H1 (cell line): ENCODE measurements around the gene RIN2. TPM values are rescaled to one million over a fixed set of nuclear protein-coding genes. Genes with fewer than 3 reads are reported as not detected.
A peak's percentile ranks its signal among the peaks of the same experiment; 100 is the strongest.

Experiments
- CTCF ChIA-PET: fragments of 300-600 bp; sonication (Branson Sonifier 250); formaldehyde crosslinking; loops from one replicate; lab custom pipeline; 2021; ENCODE audit not compliant: partially characterized antibody; lab: Charles Lee
- POLR2A ChIA-PET: fragments of 300-600 bp; sonication (Branson Sonifier 250); formaldehyde crosslinking; loops from one replicate; lab custom pipeline; 2021; ENCODE audit warnings: inconsistent platforms; ENCODE audit not compliant: partially characterized antibody; lab: Charles Lee
- DNase-seq, 2 experiments: peaks; one replicate each; pipeline versions ENCODE4 v3.0.0 to v3.0.0-alpha.2; 2010 to 2022; ENCODE audit warnings: low spot score in 2 of 2, low read depth in 1 of 2, mixed read lengths in 1 of 2
- FAIRE-seq: peaks from 2 replicates; lab custom pipeline; 2011; peaks lifted over from hg19 to GRCh38; lab: Jason Lieb, UNC
- H2AFZ ChIP-seq: 2 replicates; pipeline ENCODE4 v1.8.1; 2012; ENCODE audit warnings: low read length, inconsistent platforms
- H2AK5ac ChIP-seq: 2 replicates; pipeline ENCODE4 v1.6.1; 2013; ENCODE audit warnings: low read depth, low read length
- H2BK120ac ChIP-seq: replicated peaks from 2 replicates; pipeline ENCODE3; 2013; ENCODE audit warnings: low read depth, low read length, inconsistent platforms
- H2BK12ac ChIP-seq: 2 replicates; pipeline ENCODE4 v1.6.1; 2013; ENCODE audit warnings: low read depth, low read length
- H2BK15ac ChIP-seq: 2 replicates; pipeline ENCODE4 v1.6.1; 2013; ENCODE audit warnings: low read length
- H2BK20ac ChIP-seq: 2 replicates; pipeline ENCODE4 v1.6.1; 2013; ENCODE audit warnings: low read length
- H2BK5ac ChIP-seq: 2 replicates; pipeline ENCODE4 v1.6.1; 2013; ENCODE audit warnings: low read depth, low read length
- H3K14ac ChIP-seq: 2 replicates; pipeline ENCODE4 v1.6.1; 2013; ENCODE audit warnings: inconsistent platforms; ENCODE audit not compliant: insufficient read length
- H3K18ac ChIP-seq: 2 replicates; pipeline ENCODE4 v1.6.1; 2013; ENCODE audit warnings: low read length; ENCODE audit errors: extremely low read depth
- H3K23ac ChIP-seq: 2 replicates; pipeline ENCODE4 v1.6.1; 2013; ENCODE audit warnings: inconsistent platforms; ENCODE audit not compliant: insufficient read length
- H3K23me2 ChIP-seq: 2 replicates; pipeline ENCODE4 v1.6.1; 2013; ENCODE audit warnings: low read depth, low read length
- H3K27ac ChIP-seq: 2 replicates; pipeline ENCODE4 v1.6.1; 2011; ENCODE audit warnings: low read depth, low read length, inconsistent platforms
- H3K27me3 ChIP-seq, 4 experiments: replicated peaks in 1 of 4; 1 replicate in 1 of 4; 2 replicates in 3 of 4; pipeline versions ENCODE4 v1.6.1 to v1.8.1; 2011 to 2013; ENCODE audit warnings: low read length in 3 of 4, mild to moderate bottlenecking in 3 of 4, inconsistent platforms in 2 of 4, mixed read lengths in 2 of 4, moderate library complexity in 1 of 4; ENCODE audit not compliant: control insufficient read depth in 3 of 4, insufficient read depth in 3 of 4; ENCODE audit errors: extremely low read depth in 1 of 4
- H3K36me3 ChIP-seq, 4 experiments: 2 replicates each; pipeline versions ENCODE4 v1.6.1 to v1.8.1; 2011 to 2013; ENCODE audit warnings: mild to moderate bottlenecking in 4 of 4, low read length in 3 of 4, moderate library complexity in 2 of 4, control low read depth in 1 of 4, inconsistent platforms in 1 of 4; ENCODE audit not compliant: insufficient read depth in 4 of 4, control insufficient read depth in 2 of 4
- H3K4ac ChIP-seq: replicated peaks from 2 replicates; pipeline ENCODE3; 2013; ENCODE audit warnings: low read length, low read depth, mixed read lengths, inconsistent platforms; ENCODE audit not compliant: insufficient read length
- H3K4me1 ChIP-seq, 4 experiments: replicated peaks in 1 of 4; 1 replicate in 1 of 4; 2 replicates in 3 of 4; pipeline versions ENCODE4 v1.6.1 to v1.8.1; 2011 to 2013; ENCODE audit warnings: low read length in 3 of 4, inconsistent platforms in 2 of 4, mixed read lengths in 1 of 4; ENCODE audit not compliant: insufficient read depth in 4 of 4, control insufficient read depth in 3 of 4
- H3K4me2 ChIP-seq, 2 experiments: 2 replicates each; pipeline versions ENCODE4 v1.6.1 to v1.8.1; 2011 to 2013; ENCODE audit warnings: low read depth in 2 of 2, low read length in 2 of 2, control low read depth in 1 of 2, inconsistent platforms in 1 of 2, mild to moderate bottlenecking in 1 of 2; ENCODE audit not compliant: insufficient read depth in 1 of 2
- H3K4me3 ChIP-seq, 4 experiments: fragments of 200-600, 300-600 bp in 1 of 4; sonication (generic), shearing (Covaris generic), sonication (Bioruptor Twin) in 1 of 4; 2 replicates each; pipeline versions ENCODE4 v1.5.1 to v1.8.1; 2011 to 2016; ENCODE audit warnings: low read length in 4 of 4, low read depth in 3 of 4, control low read depth in 2 of 4, inconsistent platforms in 2 of 4, mild to moderate bottlenecking in 2 of 4, mixed read lengths in 1 of 4, moderate library complexity in 1 of 4; ENCODE audit not compliant: insufficient read depth in 2 of 4; ENCODE audit errors: extremely low read depth in 1 of 4
- H3K56ac ChIP-seq: replicated peaks from 2 replicates; pipeline ENCODE3; 2013; ENCODE audit warnings: low read depth, mild to moderate bottlenecking, mixed read lengths, low read length, inconsistent platforms; ENCODE audit not compliant: insufficient read length
- H3K79me1 ChIP-seq: 2 replicates; pipeline ENCODE4 v1.6.1; 2013; ENCODE audit warnings: low read depth, low read length, control low read depth
- H3K79me2 ChIP-seq, 2 experiments: 2 replicates each; pipeline versions ENCODE4 v1.6.1 to v1.8.1; 2012 to 2013; ENCODE audit warnings: low read length in 2 of 2, mild to moderate bottlenecking in 2 of 2, inconsistent platforms in 1 of 2; ENCODE audit not compliant: insufficient read depth in 2 of 2, control insufficient read depth in 1 of 2
- H3K9ac ChIP-seq, 4 experiments: replicated peaks in 1 of 4; 1 replicate in 1 of 4; 2 replicates in 3 of 4; pipeline versions ENCODE4 v1.6.1 to v1.8.1; 2011 to 2013; ENCODE audit warnings: low read depth in 3 of 4, low read length in 3 of 4, control low read depth in 2 of 4, mild to moderate bottlenecking in 2 of 4, moderate library complexity in 2 of 4, inconsistent platforms in 1 of 4; ENCODE audit errors: extremely low read depth in 1 of 4
- H3K9me3 ChIP-seq, 2 experiments: 2 replicates each; pipeline versions ENCODE4 v1.6.1 to v1.8.1; 2012 to 2013; ENCODE audit warnings: mild to moderate bottlenecking in 2 of 2, moderate library complexity in 2 of 2, control low read depth in 1 of 2, inconsistent platforms in 1 of 2, low read depth in 1 of 2, low read length in 1 of 2, mixed read lengths in 1 of 2; ENCODE audit not compliant: insufficient read depth in 2 of 2
- H4K20me1 ChIP-seq, 2 experiments: replicated peaks in 1 of 2; 2 replicates each; pipeline versions ENCODE3 to v1.8.1; 2011 to 2013; ENCODE audit warnings: inconsistent platforms in 2 of 2, low read length in 2 of 2, mild to moderate bottlenecking in 1 of 2; ENCODE audit not compliant: insufficient read depth in 2 of 2, control insufficient read depth in 1 of 2
- H4K5ac ChIP-seq: 2 replicates; pipeline ENCODE4 v1.6.1; 2013; ENCODE audit warnings: low read length, low read depth, mixed read lengths, inconsistent platforms; ENCODE audit not compliant: insufficient read length
- H4K8ac ChIP-seq: 2 replicates; pipeline ENCODE4 v1.8.0; 2013; ENCODE audit warnings: mild to moderate bottlenecking, moderate library complexity, low read length, inconsistent platforms; ENCODE audit not compliant: insufficient read depth; ENCODE audit errors: extremely low read depth
- H4K91ac ChIP-seq: replicated peaks from 2 replicates; pipeline ENCODE3; 2013; ENCODE audit warnings: low read length, mixed read lengths, inconsistent platforms; ENCODE audit not compliant: insufficient read length
- CHD1 ChIP-seq: IDR thresholded peaks from 2 replicates; pipeline ENCODE4 v1.6.1; 2012; ENCODE audit warnings: low read depth, low read length, improper control_type of control experiment
- CTCF ChIP-seq, 3 experiments: IDR thresholded peaks; 1 replicate in 2 of 3; 2 replicates in 1 of 3; pipeline versions ENCODE4 v1.5.1 to v1.6.1; 2011; ENCODE audit warnings: low read length in 3 of 3, mild to moderate bottlenecking in 3 of 3, inconsistent platforms in 2 of 3, low read depth in 1 of 3, moderate library complexity in 1 of 3; ENCODE audit not compliant: insufficient read depth in 1 of 3; ENCODE audit errors: control extremely low read depth in 1 of 3
- EGR1 ChIP-seq: IDR thresholded peaks from 2 replicates; pipeline ENCODE4 v1.6.1; 2011; ENCODE audit warnings: low read depth, low read length, borderline replicate concordance
- RAD21 ChIP-seq, 2 experiments: IDR thresholded peaks in 1 of 2; conservative IDR thresholded peaks in 1 of 2; 2 replicates each; pipeline ENCODE4 v1.6.1; 2011; ENCODE audit warnings: low read depth in 2 of 2, low read length in 2 of 2, improper control_type of control experiment in 1 of 2, inconsistent platforms in 1 of 2, mild to moderate bottlenecking in 1 of 2, moderate library complexity in 1 of 2
- RFX5 ChIP-seq: IDR thresholded peaks from 2 replicates; pipeline ENCODE4 v1.6.1; 2011; ENCODE audit warnings: low read depth, low read length, improper control_type of control experiment, borderline replicate concordance
- WGBS, 2 experiments: shearing (Covaris generic) in 1 of 2; methylation state at CpG; one replicate each; pipeline versions ENCODE4 v1.1.6 to v1.1.7; 2013 to 2015; ENCODE audit warnings: low lambda C conversion rate in 2 of 2, mixed read lengths in 2 of 2, inconsistent platforms in 1 of 2, low coverage in 1 of 2, missing lambda C conversion rate in 1 of 2; ENCODE audit not compliant: insufficient replicate concordance in 2 of 2, insufficient coverage in 1 of 2, insufficient read length in 1 of 2; ENCODE audit errors: extremely low coverage in 1 of 2, missing lambda C conversion rate in 1 of 2; 5-methylcytosine and 5-hydroxymethylcytosine counted together
- polyA plus RNA-seq, 7 experiments: library from polyadenylated mRNA; depleted of rRNA in 3 of 7; stranded (reverse) in 5 of 7; unstranded in 2 of 7; fragments of >200 nt in 5 of 7; fragments of 200-250 nt in 2 of 7; gene quantifications; 1 replicate in 5 of 7; 2 replicates in 1 of 7; 4 replicates in 1 of 7; pipeline versions ENCODE4 v1.2.1 to v1.2.3, GENCODE V29; 2011 to 2013; ENCODE audit warnings: missing spikeins in 2 of 7, mixed read lengths in 2 of 7
- total RNA-seq: library from RNA; stranded (reverse); fragmentation: NEBNext Ultra II Directional; extraction: Animal tissue kit (Norgen Biotek cat#: 25700); gene quantifications from 2 replicates; pipeline ENCODE4 v1.2.1, GENCODE V29; 2021

RIN2 gene
- total and polyA plus RNA-seq, 2 of the 8 experiments (the other 6 are each of a cell fraction or from before 2014, with no cell fraction given), result 0.20 to 1.3 TPM

- Histone ChIP-seq H3K23me2 (no peaks in the 10 kb centered on the region; the same call in 1 of the 2 replicates), H4K91ac (no peak overlapping the region), H2BK20ac (no peak overlapping the region), H3K23ac (no peak overlapping the region), H4K8ac (no peak overlapping the region), H4K20me1 (no peaks in the 10 kb centered on the region), H4K5ac (no peak overlapping the region), H2AFZ (peak overlapping the region; percentile 23; the same call in 1 of the 2 replicates), H2BK12ac (no peak overlapping the region), H3K36me3 (no peaks in the 10 kb centered on the region), H3K79me1 (no peaks in the 10 kb centered on the region), H3K4ac (no peak overlapping the region), H3K9ac (no peak overlapping the region), H3K4me2 (no peak overlapping the region), H3K4me1 (peaks cover 0 to 5% (median 2%) of the 10 kb centered on the region in 4 experiments; a peak in 5 of 7 replicates), H3K27me3 (no peaks in the 10 kb centered on the region), H3K4me3 (no peak overlapping the region), H3K18ac (no peak overlapping the region), H3K9me3 (no peaks in the 10 kb centered on the region), H2BK5ac (no peak overlapping the region), H2BK15ac (no peak overlapping the region), H3K27ac (no peak overlapping the region), H2BK120ac (no peak overlapping the region)
- FAIRE-seq, result no peak
- peak in 1 of 2 experiments; percentile 49 for DNase-seq
- TF ChIP-seq EGR1, result peak; percentile 81; the same call in 1 of the 2 replicates
- peak; percentile 79 to 82 for TF ChIP-seq RAD21 (IDR thresholded peaks at IDR 0.05 in 1 of 2, conservative IDR thresholded peaks at IDR 0.05 in 1 of 2; ENCODE audit: low read depth in 2 of 2, low read length in 2 of 2)
- TF ChIP-seq CTCF (IDR thresholded peaks at IDR 0.05; ENCODE audit: control extremely low read depth in 1 of 3, insufficient read depth in 1 of 3, low read depth in 1 of 3, low read length in 3 of 3), result peak; percentile 40 to 72 (median 69)
- TF ChIP-seq CHD1, result no peak
- TF ChIP-seq RFX5, result no peak
- TF ChIP-seq, all 59 proteins: peak for 3
- H3K79me2 ChIP-seq, result no peaks in the 10 kb centered on the region
- CTCF ChIA-PET, result interaction anchor here (0.6 to 3.5 kb wide), 26 partner anchors 11 to 267 kb away, joined by 3 to 24 read pairs (median 3); partner anchors contain the start of genes CFAP61 and CRNKL1
- H3K14ac ChIP-seq, result no peak overlapping the region
- no peak overlapping the region for H2AK5ac ChIP-seq
- H3K56ac ChIP-seq, result no peak overlapping the region
- POLR2A ChIA-PET, result no interaction called here
- WGBS, 2 experiments, result 43% methylated on average over 11 of the region's 11 CpGs; no CpG with 5 or more reads in 1 of the 2 experiments
Measured at GRCh38 chr20:19784511-19785172, 26.6 kb downstream of the RIN2 start.
